GM18519 (cell line): ENCODE measurements around the gene GJB2.
A peak's percentile ranks its signal among the peaks of the same experiment; 100 is the strongest.

Experiments
- ATAC-seq: cut with Tn5 transposase; IDR thresholded peaks from one replicate; pipeline ENCODE4 v1.9.1; 2021; ENCODE audit warnings: mild to moderate bottlenecking, moderate library complexity; ENCODE audit not compliant: unreplicated experiment, low FRiP score

Gene GJB2

GRCh38 chr13:20192836-20193161, at the start of gene GJB2:
Gene GJB2 (minus strand): TSS chr13:20192938. CDS start chr13:20189581, 3,357 bp downstream.
- ATAC-seq = no peak

- ATAC-seq = no peak
Measured at GRCh38 chr13:20241593-20241992, 48.9 kb upstream of the GJB2 start.

- ATAC-seq = no peak
Measured at GRCh38 chr13:20239748-20240147, 47.0 kb upstream of the GJB2 start.

- ATAC-seq = no peak
Measured at GRCh38 chr13:20232556-20233277, 40.0 kb upstream of the GJB2 start.

- no peak for ATAC-seq
Measured at GRCh38 chr13:20231839-20232555, 39.3 kb upstream of the GJB2 start, which contains the start of gene GJB6. Gene GJB6 (minus strand): TSS chr13:20232319. CDS start chr13:20223480, 8,839 bp downstream.

GRCh38 chr13:20230913-20231838, 38.4 kb upstream of the GJB2 start:
- no peak for ATAC-seq

- no peak for ATAC-seq
Measured at GRCh38 chr13:20227730-20228129, 35.0 kb upstream of the GJB2 start.

- no peak for ATAC-seq
Measured at GRCh38 chr13:20227288-20227687, 34.5 kb upstream of the GJB2 start.

GRCh38 chr13:20222553-20222952, 29.8 kb upstream of the GJB2 start:
- ATAC-seq = no peak

GRCh38 chr13:20221772-20222171, 29.0 kb upstream of the GJB2 start:
- ATAC-seq = no peak

- peak; percentile 59 for ATAC-seq
Measured at GRCh38 chr13:20219577-20219976, 26.8 kb upstream of the GJB2 start.

GRCh38 chr13:20217168-20217567, 24.4 kb upstream of the GJB2 start:
- ATAC-seq = no peak

GRCh38 chr13:20209948-20210347, 17.2 kb upstream of the GJB2 start:
- no peak for ATAC-seq

- no peak for ATAC-seq
Measured at GRCh38 chr13:20206698-20207235, 14.0 kb upstream of the GJB2 start.

- ATAC-seq = no peak
Measured at GRCh38 chr13:20206065-20206697, 13.4 kb upstream of the GJB2 start.

GRCh38 chr13:20198781-20199180, 6.0 kb upstream of the GJB2 start:
- no peak for ATAC-seq

GRCh38 chr13:20197361-20197834, 4.7 kb upstream of the GJB2 start:
- no peak for ATAC-seq

GRCh38 chr13:20195801-20196200, 3.1 kb upstream of the GJB2 start:
- ATAC-seq = no peak

- no peak for ATAC-seq
Measured at GRCh38 chr13:20193907-20194631, 1.3 kb upstream of the GJB2 start.
